AG09309 (cell line): ENCODE results near the gene ITPR2.

Source experiments
- DNase-seq: peaks from one replicate; pipeline ENCODE4 v3.0.0-alpha.2; 2010; ENCODE audit warnings: low read depth
- H3K4me3 ChIP-seq: 2 replicates; pipeline ENCODE4 v1.5.1; 2011; ENCODE audit warnings: mild to moderate bottlenecking, low read depth, low read length, moderate library complexity; ENCODE audit not compliant: control insufficient read depth
- TF ChIP-seq, protein P1 (sequence below): IDR thresholded peaks from 2 replicates; pipeline ENCODE4 v1.5.1; 2011; ENCODE audit warnings: mild to moderate bottlenecking, low read depth, low read length, inconsistent platforms; ENCODE audit not compliant: insufficient read depth, control insufficient read depth; ENCODE audit errors: missing control alignments

ITPR2 gene

DNA sequence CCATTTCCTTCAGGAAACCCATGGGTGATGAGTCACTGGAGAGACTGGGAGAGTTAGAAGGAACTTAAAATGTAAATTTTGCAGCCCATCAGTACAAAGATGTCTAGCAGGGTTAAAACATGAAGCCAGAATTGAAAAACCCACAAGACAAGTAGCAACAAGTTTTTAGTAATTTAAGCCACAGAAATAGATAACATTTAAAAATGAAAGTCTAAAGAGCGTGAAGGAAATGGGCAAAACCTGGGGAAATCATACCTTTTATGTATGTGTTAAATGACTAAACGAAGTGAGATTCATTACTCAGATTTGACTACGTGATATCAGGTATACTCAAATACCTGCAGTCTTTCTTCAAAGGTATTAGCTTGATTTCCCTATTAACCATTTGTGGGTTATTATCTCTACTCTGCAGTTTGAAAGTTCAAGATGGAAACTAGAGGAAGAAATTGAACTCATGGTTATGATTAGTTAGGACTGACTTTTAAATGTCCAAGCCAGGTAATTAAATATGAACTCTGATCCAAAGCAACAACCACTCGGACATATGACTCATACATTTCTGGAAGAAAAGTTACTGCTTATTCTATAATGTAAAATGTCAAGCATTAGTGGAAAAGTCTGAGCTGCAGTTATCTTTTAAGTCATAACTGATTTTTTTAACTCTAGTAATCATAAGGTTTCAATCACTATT is 84.1 kb downstream of the ITPR2 start:
- DNase-seq = peak; percentile 8
- H3K4me3 ChIP-seq = no peak overlapping the region
- TF ChIP-seq, protein P1, sequence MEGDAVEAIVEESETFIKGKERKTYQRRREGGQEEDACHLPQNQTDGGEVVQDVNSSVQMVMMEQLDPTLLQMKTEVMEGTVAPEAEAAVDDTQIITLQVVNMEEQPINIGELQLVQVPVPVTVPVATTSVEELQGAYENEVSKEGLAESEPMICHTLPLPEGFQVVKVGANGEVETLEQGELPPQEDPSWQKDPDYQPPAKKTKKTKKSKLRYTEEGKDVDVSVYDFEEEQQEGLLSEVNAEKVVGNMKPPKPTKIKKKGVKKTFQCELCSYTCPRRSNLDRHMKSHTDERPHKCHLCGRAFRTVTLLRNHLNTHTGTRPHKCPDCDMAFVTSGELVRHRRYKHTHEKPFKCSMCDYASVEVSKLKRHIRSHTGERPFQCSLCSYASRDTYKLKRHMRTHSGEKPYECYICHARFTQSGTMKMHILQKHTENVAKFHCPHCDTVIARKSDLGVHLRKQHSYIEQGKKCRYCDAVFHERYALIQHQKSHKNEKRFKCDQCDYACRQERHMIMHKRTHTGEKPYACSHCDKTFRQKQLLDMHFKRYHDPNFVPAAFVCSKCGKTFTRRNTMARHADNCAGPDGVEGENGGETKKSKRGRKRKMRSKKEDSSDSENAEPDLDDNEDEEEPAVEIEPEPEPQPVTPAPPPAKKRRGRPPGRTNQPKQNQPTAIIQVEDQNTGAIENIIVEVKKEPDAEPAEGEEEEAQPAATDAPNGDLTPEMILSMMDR = no peak

DNA sequence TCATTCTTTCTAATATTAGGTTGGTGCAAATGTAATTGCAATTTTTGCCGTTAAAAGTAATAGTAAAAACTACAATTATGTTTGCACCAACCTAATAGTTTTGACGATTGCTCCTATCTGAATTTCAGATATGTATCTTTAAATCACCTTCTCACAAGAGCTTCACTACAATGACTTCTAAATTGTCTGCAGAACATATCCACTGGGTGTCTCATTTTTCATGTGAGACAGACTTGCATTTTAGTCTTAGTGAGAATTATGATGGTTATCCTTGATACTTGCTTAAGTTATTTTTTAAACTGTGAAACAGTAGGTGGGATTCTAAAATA is 84.6 kb downstream of the ITPR2 start:
- H3K4me3 ChIP-seq = no peak overlapping the region
- no peak for DNase-seq
- TF ChIP-seq, protein P1 = no peak

DNA sequence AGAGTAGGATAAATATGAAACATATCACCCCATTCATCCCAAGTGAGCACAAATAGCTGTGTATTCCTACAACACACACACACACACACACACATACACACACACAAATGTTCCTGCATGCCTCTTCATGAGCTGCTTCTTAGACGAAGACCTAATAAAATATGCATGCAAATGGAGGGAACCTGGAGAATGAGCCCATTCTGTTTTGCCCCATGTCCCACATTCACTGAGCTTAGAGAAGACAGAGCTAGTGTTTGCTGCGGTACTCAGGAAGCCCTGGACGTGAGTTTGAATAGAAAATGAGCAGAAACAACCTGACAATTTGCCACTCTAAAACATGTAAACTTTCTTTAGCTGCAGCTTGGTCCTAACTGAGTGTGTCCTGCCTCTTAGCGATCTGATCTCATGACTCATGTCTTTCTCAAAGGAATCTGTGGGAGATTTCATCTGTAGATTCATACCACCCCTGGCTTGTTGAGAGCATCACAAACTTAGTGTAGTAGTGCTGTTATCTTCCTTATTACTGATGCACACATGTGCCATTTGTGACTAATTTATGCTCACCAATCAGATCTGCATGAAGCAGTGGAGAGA is 86.8 kb downstream of the ITPR2 start:
- DNase-seq = peak; percentile 45
- H3K4me3 ChIP-seq = no peak overlapping the region
- TF ChIP-seq, protein P1 = no peak

DNA sequence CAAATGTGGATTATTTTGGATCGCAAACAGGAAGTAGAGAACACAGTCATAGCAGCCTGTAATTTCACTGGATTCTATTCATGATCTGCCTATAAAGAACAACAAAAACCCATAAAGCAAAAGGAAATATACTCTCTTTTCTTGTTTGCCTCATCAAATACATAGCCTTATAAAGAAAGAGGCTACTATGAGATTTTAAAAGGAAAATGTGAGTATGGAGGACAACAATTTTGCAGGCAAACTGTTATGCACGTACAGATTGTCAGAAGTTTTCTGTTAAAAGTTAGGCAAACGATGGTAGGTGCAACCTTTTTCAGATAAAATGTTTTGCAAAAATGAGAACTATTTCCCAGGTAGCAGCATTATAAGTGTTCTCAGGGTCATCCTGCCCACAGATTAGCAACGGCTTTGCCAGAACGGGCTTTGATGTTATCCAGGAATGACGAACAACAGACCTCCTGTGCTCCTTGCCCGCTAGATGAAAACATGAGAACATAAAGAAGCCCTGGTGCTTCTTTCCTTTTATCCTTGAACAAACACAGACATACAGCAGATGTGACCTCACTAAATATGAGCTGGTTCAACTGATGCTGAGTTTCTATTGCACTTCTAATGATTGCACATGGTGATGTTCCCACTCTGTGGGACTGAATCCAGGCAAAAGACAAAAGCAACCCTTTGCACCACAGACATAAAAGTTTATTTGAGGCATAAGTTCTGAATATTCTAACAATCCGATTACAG is 88.1 kb downstream of the ITPR2 start:
- no peak for DNase-seq
- TF ChIP-seq, protein P1 = no peak
- no peak overlapping the region for H3K4me3 ChIP-seq

DNA sequence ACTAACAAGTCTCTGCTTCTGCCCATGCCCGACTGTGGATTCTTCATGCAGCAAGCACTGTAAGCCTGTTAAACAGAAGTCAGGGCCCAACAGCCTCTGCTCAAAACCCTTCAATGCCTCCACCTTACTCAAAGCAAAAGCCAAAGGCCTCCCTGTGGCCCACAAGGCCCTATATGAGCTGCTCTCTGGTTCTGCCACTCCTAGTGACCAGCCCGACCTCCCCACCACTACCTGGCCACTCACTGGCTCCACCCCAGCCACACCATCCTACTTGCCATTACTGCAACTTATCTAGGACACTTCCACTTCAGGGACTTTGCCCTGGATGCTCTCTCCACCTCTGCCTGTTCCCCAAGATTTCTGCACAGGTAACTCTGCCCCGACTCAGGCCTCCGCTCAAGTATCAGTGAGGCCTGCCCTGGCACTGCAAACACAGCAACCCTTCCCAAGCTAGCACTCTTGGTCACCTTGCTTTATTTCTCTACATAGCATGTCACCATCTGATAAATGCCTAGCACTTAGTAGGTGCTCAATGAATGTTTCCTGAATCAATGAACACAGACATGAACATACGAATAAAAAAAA is 88.9 kb downstream of the ITPR2 start:
- TF ChIP-seq, protein P1 = no peak
- no peak for DNase-seq

DNA sequence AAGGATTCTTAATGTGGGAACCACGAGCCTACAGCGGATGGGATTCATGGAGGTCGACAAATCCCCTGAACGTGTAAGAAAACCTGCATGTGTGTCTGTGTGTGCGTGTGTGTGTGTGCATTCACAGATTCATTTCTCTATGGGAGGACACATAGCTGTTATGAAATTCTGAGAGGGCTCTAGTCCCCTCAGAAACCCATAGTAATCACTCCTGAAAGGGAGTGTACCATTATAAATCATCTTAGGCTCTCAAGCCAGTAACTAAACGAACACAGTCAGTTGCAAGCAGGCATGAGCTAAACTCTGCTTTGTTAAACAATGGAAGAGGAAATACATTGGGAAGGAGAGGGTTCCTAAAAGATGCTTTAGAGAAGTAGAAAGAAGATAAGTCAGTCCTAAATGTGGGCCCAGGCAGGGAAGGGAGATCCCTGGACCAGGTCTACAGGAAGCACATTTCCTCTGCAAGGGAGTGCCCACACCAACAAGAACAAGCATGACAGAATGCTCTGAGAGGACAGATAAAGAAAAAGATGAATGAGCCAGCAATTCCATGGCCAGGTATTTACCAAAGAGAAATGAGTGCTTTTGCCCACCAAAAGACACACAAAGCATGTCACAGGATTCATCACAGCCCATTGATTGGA is 91.3 kb downstream of the ITPR2 start:
- TF ChIP-seq, protein P1 = no peak
- H3K4me3 ChIP-seq = no peak overlapping the region
- DNase-seq = no peak

More for the DNA sequence above, 88.9 kb downstream of the ITPR2 start:
- H3K4me3 ChIP-seq = no peak overlapping the region
